Measurements from ENCODE around the gene LYPD6B. TPM values are rescaled to one million over a fixed set of nuclear protein-coding genes. Genes with fewer than 3 reads are reported as not detected.

The LYPD6B gene
- total RNA-seq, 2 donors from 2014 or later: 9.3 to 9.9 TPM

DNA sequence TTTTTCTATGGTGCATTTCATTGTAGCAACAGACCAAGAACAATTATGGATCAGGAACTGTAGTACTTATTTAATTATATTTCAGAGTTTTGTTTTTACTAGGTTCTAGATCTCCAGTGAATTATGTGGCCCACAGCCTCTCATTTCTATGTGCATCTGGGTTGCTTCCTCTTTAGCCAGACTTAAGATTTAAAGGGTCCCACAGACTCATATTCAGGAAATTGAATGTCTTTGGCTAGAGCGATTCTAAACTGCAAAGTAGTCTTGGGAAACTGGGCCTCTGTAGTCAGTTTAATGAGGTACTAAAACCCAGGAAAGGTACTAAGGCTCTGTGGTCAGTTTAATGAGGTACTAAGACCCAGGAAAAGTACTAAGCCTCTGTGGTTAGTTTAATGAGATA lies 94.4 kb downstream of the LYPD6B start:
- Histone ChIP-seq H3K9me3 (no peaks in the 10 kb centered on the region), H3K4me1 (peaks cover 12% of the 10 kb centered on the region), H3K27ac (no peak overlapping the region), H3K36me3 (replicated peaks in 1 of 2; ENCODE audit: insufficient read depth in 1 of 2, low read depth in 2 of 2) (no peaks in the 10 kb centered on the region), H3K27me3 (no peaks in the 10 kb centered on the region), H3K4me3 (no peak overlapping the region)
- TF ChIP-seq, protein P1, sequence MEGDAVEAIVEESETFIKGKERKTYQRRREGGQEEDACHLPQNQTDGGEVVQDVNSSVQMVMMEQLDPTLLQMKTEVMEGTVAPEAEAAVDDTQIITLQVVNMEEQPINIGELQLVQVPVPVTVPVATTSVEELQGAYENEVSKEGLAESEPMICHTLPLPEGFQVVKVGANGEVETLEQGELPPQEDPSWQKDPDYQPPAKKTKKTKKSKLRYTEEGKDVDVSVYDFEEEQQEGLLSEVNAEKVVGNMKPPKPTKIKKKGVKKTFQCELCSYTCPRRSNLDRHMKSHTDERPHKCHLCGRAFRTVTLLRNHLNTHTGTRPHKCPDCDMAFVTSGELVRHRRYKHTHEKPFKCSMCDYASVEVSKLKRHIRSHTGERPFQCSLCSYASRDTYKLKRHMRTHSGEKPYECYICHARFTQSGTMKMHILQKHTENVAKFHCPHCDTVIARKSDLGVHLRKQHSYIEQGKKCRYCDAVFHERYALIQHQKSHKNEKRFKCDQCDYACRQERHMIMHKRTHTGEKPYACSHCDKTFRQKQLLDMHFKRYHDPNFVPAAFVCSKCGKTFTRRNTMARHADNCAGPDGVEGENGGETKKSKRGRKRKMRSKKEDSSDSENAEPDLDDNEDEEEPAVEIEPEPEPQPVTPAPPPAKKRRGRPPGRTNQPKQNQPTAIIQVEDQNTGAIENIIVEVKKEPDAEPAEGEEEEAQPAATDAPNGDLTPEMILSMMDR (IDR thresholded peaks at IDR 0.05): no peak
- no peak for TF ChIP-seq POLR2A (IDR thresholded peaks at IDR 0.05)
- WGBS, 2 donors: 78 to 100% methylated on average over 1 of the region's 1 CpG
- DNase-seq (no peak), ATAC-seq (no peak)
- intact Hi-C loops (cut with DNase I): no loop called here

DNA sequence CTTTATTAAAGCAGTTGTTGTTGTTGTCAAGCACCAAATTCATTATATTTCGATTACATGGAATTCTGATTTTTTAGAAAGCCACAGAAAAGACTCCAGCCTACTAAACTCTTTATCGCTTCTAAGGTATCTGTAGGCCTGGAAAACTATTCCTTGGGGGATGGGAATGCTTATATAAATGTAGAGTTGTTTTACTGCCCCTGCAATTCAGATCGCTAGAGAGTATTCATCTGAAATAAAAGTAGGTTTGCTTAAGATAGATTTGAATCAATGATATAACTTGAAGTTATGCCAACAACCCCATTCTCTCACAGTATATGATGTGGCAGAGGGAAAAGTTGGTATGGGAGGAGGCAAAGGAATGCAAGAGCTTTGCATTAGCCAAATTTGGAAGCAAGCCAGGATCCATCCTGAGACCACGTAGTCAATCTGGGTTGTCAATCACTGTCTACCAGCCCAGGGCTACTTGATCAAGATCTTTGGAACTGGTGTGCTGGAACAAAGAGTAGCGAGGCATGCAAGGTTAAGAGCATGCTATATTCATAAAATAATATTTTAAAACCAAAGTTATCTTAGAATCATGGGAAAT lies 95.9 kb downstream of the LYPD6B start:
- no peak for ATAC-seq
- intact Hi-C loops (cut with DNase I): no loop called here
- peaks cover 12% of the 10 kb centered on the region for H3K4me1 ChIP-seq
- H3K27me3 ChIP-seq: no peaks in the 10 kb centered on the region
- WGBS, 2 donors: 85 to 88% methylated on average over 5 of the region's 5 CpGs
- no peaks in the 10 kb centered on the region for H3K36me3 ChIP-seq (replicated peaks in 1 of 2; ENCODE audit: insufficient read depth in 1 of 2, low read depth in 2 of 2)
- H3K9me3 ChIP-seq: no peaks in the 10 kb centered on the region
- TF ChIP-seq POLR2A (IDR thresholded peaks at IDR 0.05): no peak
- TF ChIP-seq, protein P1 (IDR thresholded peaks at IDR 0.05): no peak
- no peak overlapping the region for H3K27ac ChIP-seq
- no peak overlapping the region for H3K4me3 ChIP-seq
- no peak for DNase-seq

DNA sequence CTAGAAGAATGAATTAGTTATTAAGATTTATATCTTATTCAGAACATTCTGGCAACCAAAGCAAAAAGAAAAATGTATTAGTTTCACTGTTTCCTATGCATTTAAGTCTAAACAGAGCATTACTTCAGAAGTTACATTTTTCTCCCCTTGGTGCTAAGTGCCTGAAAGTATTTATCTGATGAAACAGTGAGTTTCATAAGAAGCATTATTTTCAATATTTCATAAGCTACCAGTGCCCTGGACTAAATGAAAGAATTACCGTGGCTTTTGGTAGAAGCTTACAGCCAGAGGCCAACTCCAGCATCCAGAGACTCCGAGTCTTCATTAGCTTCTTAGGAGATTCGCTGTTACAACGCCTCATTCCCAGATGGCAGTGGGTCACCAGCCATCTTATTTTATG lies 97.6 kb downstream of the LYPD6B start:
- H3K4me1 ChIP-seq: no peaks in the 10 kb centered on the region
- TF ChIP-seq POLR2A (IDR thresholded peaks at IDR 0.05): no peak
- TF ChIP-seq, protein P1 (IDR thresholded peaks at IDR 0.05): no peak
- no peaks in the 10 kb centered on the region for H3K27me3 ChIP-seq
- ATAC-seq (no peak), DNase-seq (no peak)
- no peak overlapping the region for H3K27ac ChIP-seq
- H3K36me3 ChIP-seq (replicated peaks in 1 of 2; ENCODE audit: insufficient read depth in 1 of 2, low read depth in 2 of 2): no peaks in the 10 kb centered on the region
- intact Hi-C loops (cut with DNase I): no loop called here
- 94% methylated on average over 4 of the region's 4 CpGs for WGBS, 2 donors
- H3K4me3 ChIP-seq: no peak overlapping the region
- H3K9me3 ChIP-seq: no peaks in the 10 kb centered on the region

DNA sequence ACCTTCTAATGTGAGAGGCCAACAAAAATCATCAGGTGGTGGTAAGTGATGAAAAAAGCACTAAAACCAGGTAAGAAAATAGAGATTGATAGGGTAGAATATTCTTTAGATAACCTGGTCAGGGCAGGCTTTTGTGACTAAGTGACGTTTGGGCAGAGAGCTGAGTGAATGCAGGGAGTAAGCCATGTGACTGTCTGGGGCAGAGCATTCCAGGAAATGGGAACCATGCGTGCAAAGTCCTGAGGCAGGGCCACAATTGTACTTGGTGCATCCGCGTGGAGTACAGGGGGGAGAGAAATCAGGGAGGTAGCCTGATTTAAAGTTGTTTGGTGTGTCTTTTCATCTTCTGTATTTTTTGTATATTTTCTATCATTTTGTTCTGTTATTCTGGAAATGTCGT lies 102.5 kb downstream of the LYPD6B start:
- Histone ChIP-seq H3K4me3 (no peak overlapping the region), H3K4me1 (no peaks in the 10 kb centered on the region), H3K9me3 (no peaks in the 10 kb centered on the region), H3K27ac (no peak overlapping the region), H3K36me3 (replicated peaks in 1 of 2; ENCODE audit: insufficient read depth in 1 of 2, low read depth in 2 of 2) (no peaks in the 10 kb centered on the region), H3K27me3 (no peaks in the 10 kb centered on the region)
- intact Hi-C loops (cut with DNase I): no loop called here
- DNase-seq: no peak
- ATAC-seq: no peak
- TF ChIP-seq POLR2A (IDR thresholded peaks at IDR 0.05): no peak
- TF ChIP-seq, protein P1 (IDR thresholded peaks at IDR 0.05): no peak
- 85% methylated on average over 5 of the region's 5 CpGs for whole genome bisulfite sequencing, 2 donors

DNA sequence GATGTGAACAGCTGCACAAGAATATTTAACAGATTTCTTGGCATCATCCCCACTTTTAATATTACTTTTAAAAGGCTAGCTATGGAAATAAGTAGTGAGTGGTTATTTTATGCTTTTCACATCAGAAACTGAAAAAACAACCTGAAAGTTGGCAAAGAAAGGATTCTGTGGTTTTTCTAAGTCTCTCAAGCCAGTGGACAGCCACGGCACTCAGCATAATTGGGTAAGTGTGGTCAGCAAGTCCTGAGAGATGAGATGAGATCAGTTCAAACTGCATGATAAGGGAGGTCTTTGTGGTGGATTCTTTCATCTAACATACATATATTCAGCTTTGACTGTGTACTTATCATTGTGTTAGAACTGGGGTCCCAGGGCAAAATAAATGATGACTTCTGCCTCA lies 105.2 kb downstream of the LYPD6B start:
- H3K4me1 ChIP-seq: no peaks in the 10 kb centered on the region
- H3K27ac ChIP-seq: no peak overlapping the region
- H3K27me3 ChIP-seq: no peaks in the 10 kb centered on the region
- TF ChIP-seq POLR2A (IDR thresholded peaks at IDR 0.05): no peak
- TF ChIP-seq, protein P1 (IDR thresholded peaks at IDR 0.05): no peak
- no peaks in the 10 kb centered on the region for H3K9me3 ChIP-seq
- ATAC-seq (no peak), DNase-seq (no peak)
- H3K4me3 ChIP-seq: no peak overlapping the region
- intact Hi-C loops (cut with DNase I): no loop called here
- WGBS, 2 donors: 80 to 81% methylated on average over 1 of the region's 1 CpG
- no peaks in the 10 kb centered on the region for H3K36me3 ChIP-seq (replicated peaks in 1 of 2; ENCODE audit: insufficient read depth in 1 of 2, low read depth in 2 of 2)

Data from body of pancreas (tissue), 4 donors.